ENCODE results near the gene ZC3H6.

GRCh38 chr2:112290088-112290487, 14.7 kb downstream of the ZC3H6 start:
- TF ChIP-seq POLR2AphosphoS5 (IDR thresholded peaks at IDR 0.05; ENCODE audit: low read depth, low read length) (no peak), SIN3A (IDR thresholded peaks at IDR 0.05; ENCODE audit: borderline replicate concordance, insufficient read depth, low read length) (no peak), REST (IDR thresholded peaks at IDR 0.05; ENCODE audit: insufficient read depth in 1 of 2, low read depth in 2 of 2, low read length in 2 of 2) (no peak)

Measured in PFSK-1 (cell line).